HG02678 (cell line): ENCODE data around the gene OR13J1.
A peak's percentile ranks its signal among the peaks of the same experiment; 100 is the strongest.

ENCODE experiments used
- ATAC-seq: cut with Tn5 transposase; IDR thresholded peaks from one replicate; pipeline ENCODE4 v1.9.1; 2021; ENCODE audit warnings: mild to moderate bottlenecking, moderate library complexity; ENCODE audit not compliant: unreplicated experiment

OR13J1 gene

GRCh38 chr9:35835216-35835632 is 35.0 kb downstream of the OR13J1 start:
- ATAC-seq: no peak

DNA sequence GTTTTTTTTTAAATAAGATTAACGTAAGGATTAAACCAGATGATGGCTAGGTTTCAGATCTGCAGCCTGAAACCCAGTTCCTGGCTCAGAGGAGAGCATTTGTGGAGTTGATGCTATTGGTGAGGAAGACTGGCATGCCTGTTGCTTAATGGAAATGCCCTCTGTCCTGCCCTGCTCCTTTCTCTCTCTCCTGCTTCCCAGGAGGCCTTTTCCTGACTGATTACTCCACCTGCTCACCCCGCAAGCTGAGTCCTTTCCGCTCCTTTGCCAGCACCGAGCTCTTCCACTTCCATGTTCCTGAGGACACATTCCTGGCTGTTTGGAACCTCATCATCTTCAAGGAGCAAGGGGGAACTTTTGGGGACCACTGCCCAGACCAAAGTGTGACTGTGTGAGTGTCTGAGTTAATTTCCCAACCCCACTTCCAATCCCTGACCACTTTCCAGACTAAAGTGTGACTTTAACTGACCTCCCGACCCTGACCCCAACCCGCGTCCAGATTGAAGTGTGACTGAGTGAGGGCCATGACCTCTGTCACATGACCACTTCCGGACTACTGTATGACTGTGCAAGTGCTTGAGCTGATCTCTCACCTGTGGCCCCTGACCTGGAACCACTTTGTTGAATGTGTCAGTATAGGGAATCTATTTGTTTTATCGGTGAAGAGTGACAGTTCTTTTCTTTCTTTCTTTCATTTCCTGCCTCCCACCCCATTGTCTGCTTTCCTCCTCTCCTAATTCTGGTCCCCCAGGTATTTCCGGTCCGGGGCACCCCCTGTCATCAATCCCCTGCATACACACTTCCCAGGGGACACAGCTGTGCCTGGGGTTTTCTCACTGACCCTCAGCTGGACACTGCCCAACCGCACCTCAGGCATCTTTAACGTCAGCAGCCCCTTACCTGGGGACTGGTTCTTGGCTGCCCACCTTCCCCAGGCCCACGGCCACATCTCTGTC is 35.7 kb downstream of the OR13J1 start:
- no peak for ATAC-seq

GRCh38 chr9:35832814-35833213 is 37.4 kb downstream of the OR13J1 start:
- ATAC-seq: no peak

DNA sequence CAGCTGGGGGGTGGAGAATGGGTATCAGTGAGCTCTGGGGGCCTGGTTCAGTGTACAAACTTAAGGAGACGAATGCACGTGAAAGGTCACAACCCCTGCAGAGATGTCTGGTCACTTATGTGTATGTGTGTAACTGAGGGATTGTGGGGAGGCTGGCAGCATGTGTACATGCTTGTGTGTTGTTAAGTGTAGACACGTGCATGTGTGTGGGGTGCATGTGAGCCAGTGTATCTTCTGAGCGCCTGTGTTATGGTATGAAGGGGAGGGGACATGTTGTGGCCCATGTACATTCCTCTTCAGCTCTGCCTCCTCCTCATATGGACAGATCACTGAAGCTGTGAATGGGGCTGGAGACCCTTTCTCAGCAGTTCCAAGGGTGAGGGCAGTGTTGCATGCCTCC is 39.2 kb downstream of the OR13J1 start:
- no peak for ATAC-seq

DNA sequence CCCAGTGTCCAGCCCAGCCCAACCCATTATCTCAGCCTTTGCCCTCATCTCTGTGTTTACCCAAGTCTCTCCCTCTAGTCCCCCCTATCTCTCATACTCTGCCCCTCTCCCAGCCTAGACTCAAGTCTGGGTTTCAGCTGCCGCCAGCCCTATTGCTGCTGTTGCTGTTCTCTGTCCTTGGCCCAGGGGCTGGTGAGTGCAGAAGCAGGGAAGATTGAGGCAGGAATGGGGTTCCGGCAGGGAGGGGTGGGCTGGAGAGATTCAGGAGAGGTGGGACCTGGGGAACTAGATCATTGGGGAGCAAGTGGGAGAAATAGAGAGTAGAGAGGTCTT is 40.5 kb downstream of the OR13J1 start:
- ATAC-seq: no peak

DNA sequence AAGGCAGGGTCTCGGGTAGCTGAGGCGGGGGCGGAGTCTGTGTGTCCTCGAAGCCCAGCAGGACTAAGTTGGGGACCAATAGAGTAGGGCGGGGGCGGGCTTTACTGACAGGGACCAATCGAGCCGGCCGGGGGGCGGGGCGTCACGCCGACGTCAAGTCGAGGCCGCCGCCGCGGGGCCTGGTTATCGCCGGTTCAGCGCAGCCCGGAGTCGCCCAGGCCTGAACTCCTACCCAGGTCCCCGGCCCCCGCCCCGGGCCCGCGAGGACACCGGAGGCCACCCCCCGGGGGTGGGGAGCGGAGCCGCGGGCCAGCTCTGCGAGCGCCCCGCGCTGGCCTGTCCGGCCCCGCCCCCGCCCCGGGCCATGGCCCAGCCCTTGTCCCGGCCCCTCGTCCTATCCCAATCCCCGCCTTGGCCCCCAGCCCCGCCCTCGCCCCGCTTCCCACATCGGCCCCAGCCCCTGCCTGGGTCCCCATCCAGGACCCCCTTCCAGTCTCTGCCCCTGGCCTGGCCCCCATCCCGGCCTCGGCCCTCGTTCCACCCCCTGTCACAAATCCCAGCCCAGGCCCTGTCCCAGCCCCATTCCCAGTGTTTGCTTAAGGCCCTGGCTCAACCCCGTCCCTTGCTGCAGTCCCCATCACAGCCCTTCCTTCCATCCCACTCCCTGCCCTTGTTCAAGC is 41.0 kb downstream of the OR13J1 start, which contains the start of gene TMEM8B:
TSS of gene TMEM8B (plus strand) at position 145 of the 680 bp plus-strand sequence. CDS start at position 365, 220 bp downstream.
- ATAC-seq: peak; percentile 83

GRCh38 chr9:35828716-35829083 is 41.5 kb downstream of the OR13J1 start, which contains the start of gene FAM221B:
TSS of gene FAM221B (minus strand) at chr9:35828732. CDS start at chr9:35826161, 2,571 bp downstream.
- ATAC-seq: no peak

- no peak for ATAC-seq
These were observed 42.7 kb downstream of the OR13J1 start for GRCh38 chr9:35827486-35827885.

DNA sequence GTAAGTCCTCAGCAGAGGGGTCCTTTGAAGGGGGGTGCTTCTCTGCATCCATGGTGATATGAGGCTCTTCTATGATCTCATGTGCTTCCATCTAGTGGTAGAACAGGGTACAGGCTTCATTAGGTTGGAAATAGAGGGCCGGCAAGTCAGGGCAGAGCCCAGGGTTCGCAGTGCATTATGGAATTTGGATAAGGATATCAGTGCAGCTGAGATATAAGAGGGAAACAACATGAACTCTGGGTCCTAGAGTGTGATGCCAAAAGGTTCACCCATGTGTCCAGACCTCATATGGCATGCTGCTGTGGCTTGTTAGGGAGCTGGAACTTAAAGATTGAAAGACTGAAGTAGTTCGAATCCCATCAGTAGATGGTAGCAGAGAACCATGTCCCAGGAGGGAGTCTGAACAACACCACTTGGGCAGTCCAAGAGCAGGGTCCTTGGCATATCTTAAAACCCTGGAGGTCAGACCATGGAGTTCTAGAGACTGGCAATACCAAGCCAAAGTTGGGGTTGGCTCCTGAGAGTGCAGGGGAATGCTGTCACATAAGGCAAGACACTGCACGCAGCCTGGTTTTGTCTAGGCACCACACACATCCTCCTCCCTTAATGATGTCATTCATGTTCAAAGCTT is 44.0 kb downstream of the OR13J1 start:
- ATAC-seq: peak; percentile 35

GRCh38 chr9:35822926-35823325 is 47.3 kb downstream of the OR13J1 start:
- no peak for ATAC-seq

DNA sequence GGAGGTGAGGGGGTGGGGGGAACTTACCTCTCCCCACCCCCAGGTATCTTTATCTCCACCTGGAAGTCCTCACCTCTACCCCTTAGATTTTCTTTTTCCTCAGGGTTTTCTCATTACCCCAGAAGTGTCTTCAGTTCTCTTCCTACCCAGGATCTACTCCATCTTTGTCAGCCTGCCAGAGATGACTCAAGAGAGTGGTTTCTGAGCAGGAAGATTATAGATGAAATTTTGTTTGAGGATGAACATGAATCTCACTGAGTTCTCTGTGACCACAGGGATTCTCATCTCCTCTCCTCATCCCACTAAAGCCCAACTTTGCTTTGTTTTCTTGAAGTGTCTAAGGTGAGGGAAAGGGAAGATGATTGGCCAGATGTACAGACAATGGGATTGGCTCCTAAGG is 50.1 kb downstream of the OR13J1 start:
- ATAC-seq: no peak
